ENCODE results near the gene PLCG1. TPM values are rescaled to one million over a fixed set of nuclear protein-coding genes. Genes with fewer than 3 reads are reported as not detected.
"Not testable (repeated sequence)": the region's sequence is repeated elsewhere in the genome, so short reads cannot be mapped to it uniquely, and the experiment has no call there.

The PLCG1 gene
- polyA plus RNA-seq, 1 experiment: 54.6 TPM

GRCh38 chr20:41126719-41127118 is 10.6 kb upstream of the PLCG1 start:
- Histone ChIP-seq H3K27me3 (ENCODE audit: control insufficient read depth, insufficient read depth, low read length) (no peaks in the 10 kb centered on the region), H3K4me3 (ENCODE audit: low read depth, low read length) (no peak overlapping the region), H3K27ac (ENCODE audit: low read depth, low read length) (no peak overlapping the region), H3K9me3 (ENCODE audit: control insufficient read depth, insufficient read depth, low read length) (no peaks in the 10 kb centered on the region)
- CTCF ChIA-PET: interaction anchor here (1.2 kb wide), 1 partner anchor 9 kb away, joined by 3 read pairs; no protein-coding TSS in a partner anchor
- TF ChIP-seq, protein P1, sequence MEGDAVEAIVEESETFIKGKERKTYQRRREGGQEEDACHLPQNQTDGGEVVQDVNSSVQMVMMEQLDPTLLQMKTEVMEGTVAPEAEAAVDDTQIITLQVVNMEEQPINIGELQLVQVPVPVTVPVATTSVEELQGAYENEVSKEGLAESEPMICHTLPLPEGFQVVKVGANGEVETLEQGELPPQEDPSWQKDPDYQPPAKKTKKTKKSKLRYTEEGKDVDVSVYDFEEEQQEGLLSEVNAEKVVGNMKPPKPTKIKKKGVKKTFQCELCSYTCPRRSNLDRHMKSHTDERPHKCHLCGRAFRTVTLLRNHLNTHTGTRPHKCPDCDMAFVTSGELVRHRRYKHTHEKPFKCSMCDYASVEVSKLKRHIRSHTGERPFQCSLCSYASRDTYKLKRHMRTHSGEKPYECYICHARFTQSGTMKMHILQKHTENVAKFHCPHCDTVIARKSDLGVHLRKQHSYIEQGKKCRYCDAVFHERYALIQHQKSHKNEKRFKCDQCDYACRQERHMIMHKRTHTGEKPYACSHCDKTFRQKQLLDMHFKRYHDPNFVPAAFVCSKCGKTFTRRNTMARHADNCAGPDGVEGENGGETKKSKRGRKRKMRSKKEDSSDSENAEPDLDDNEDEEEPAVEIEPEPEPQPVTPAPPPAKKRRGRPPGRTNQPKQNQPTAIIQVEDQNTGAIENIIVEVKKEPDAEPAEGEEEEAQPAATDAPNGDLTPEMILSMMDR (IDR thresholded peaks at IDR 0.05; ENCODE audit: low read depth, low read length): no peak
- no peak for DNase-seq (ENCODE audit: low read depth, low spot score)
- POLR2A ChIA-PET: no interaction called here

DNA sequence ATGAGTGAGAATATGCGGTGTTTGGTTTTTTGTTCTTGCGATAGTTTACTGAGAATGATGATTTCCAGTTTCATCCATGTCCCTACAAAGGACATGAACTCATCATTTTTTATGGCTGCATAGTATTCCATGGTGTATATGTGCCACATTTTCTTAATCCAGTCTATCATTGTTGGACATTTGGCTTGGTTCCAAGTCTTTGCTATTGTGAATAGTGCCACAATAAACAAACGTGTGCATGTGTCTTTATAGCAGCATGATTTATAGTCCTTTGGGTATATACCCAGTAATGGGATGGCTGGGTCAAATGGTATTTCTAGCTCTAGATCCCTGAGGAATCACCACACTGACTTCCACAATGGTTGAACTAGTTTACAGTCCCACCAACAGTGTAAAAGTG is 9.0 kb upstream of the PLCG1 start:
- POLR2A ChIA-PET; H3K27ac ChIP-seq (ENCODE audit: low read depth, low read length); H3K9me3 ChIP-seq (ENCODE audit: control insufficient read depth, insufficient read depth, low read length); DNase-seq (ENCODE audit: low read depth, low spot score); H3K27me3 ChIP-seq (ENCODE audit: control insufficient read depth, insufficient read depth, low read length); H3K4me3 ChIP-seq (ENCODE audit: low read depth, low read length): not testable (repeated sequence)
- CTCF ChIA-PET: interaction anchor here (1.0 kb wide), 1 partner anchor 8 kb away, joined by 3 read pairs; no protein-coding TSS in a partner anchor

DNA sequence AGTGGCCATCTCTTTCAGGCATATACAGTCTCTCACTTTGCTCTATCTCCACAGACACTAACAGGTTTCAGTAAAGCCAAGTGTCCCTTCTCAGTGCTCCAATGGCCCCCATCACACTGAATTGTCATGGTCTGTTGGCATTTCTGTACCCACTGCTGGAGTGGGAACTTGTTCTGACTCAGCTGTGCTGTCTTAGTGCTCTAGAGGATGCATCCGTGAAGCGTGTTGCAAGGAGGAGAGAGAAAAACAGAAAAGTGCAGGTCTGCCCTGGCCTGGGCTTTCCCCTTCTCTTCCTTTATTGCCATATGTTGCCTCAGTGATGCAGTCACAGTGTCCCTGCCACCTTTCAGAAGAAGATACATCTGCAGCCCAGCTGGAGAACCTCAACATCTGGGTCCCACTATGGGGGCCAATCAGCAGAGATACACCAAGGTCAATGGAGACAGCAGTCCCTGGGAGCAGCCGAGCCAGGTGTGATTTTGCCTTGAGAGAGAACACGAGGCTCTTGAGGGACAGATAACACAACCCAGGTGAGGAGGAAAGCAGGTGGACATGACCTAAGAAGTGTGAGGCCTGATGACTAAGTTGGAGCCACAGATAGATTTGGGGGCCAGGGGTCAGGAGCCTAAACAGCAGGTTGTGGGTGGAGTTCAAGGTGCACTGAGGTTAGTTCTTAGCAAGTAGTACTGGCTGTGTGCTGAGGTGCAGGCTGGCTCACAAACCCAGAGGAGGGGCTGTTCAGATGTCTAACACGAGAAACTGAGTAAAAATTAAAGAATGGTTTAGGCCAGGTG is 5.6 kb upstream of the PLCG1 start:
- no peak for DNase-seq (ENCODE audit: low read depth, low spot score)
- no peak overlapping the region for H3K4me3 ChIP-seq (ENCODE audit: low read depth, low read length)
- TF ChIP-seq, protein P1 (IDR thresholded peaks at IDR 0.05; ENCODE audit: low read depth, low read length): no peak
- CTCF ChIA-PET: interaction anchor here (0.8 to 1.0 kb wide), 2 partner anchors 141 to 279 kb away, joined by 3 read pairs; no protein-coding TSS in a partner anchor
- H3K27me3 ChIP-seq (ENCODE audit: control insufficient read depth, insufficient read depth, low read length): no peaks in the 10 kb centered on the region
- no peaks in the 10 kb centered on the region for H3K9me3 ChIP-seq (ENCODE audit: control insufficient read depth, insufficient read depth, low read length)
- no peak overlapping the region for H3K27ac ChIP-seq (ENCODE audit: low read depth, low read length)
- POLR2A ChIA-PET: interaction anchor here (0.7 kb wide), 1 partner anchor 140 kb away, joined by 9 read pairs; no protein-coding TSS in a partner anchor

GRCh38 chr20:41132388-41132775 is 5.0 kb upstream of the PLCG1 start:
- DNase-seq (ENCODE audit: low read depth, low spot score); H3K27me3 ChIP-seq (ENCODE audit: control insufficient read depth, insufficient read depth, low read length); H3K27ac ChIP-seq (ENCODE audit: low read depth, low read length); H3K4me3 ChIP-seq (ENCODE audit: low read depth, low read length); H3K9me3 ChIP-seq (ENCODE audit: control insufficient read depth, insufficient read depth, low read length): not testable (repeated sequence)
- ChIA-PET POLR2A (interaction anchor here (0.7 kb wide), 1 partner anchor 141 kb away, joined by 9 read pairs; no protein-coding TSS in a partner anchor), CTCF (interaction anchor here (0.8 kb wide), 1 partner anchor 142 kb away, joined by 3 read pairs; no protein-coding TSS in a partner anchor)

- CTCF ChIA-PET: interaction anchor here (1.4 to 2.0 kb wide), 3 partner anchors 39 to 206 kb away, joined by 5 to 8 read pairs (median 5); partner anchors contain the start of gene LPIN3
- Histone ChIP-seq H3K27me3 (ENCODE audit: control insufficient read depth, insufficient read depth, low read length) (no peaks in the 10 kb centered on the region), H3K27ac (ENCODE audit: low read depth, low read length) (no peak overlapping the region), H3K4me3 (ENCODE audit: low read depth, low read length) (no peak overlapping the region), H3K9me3 (ENCODE audit: control insufficient read depth, insufficient read depth, low read length) (no peaks in the 10 kb centered on the region; the same call in 1 of the 2 replicates)
- POLR2A ChIA-PET: no interaction called here
- no peak for DNase-seq (ENCODE audit: low read depth, low spot score)
- TF ChIP-seq, protein P1 (IDR thresholded peaks at IDR 0.05; ENCODE audit: low read depth, low read length): no peak
These were observed 3.5 kb upstream of the PLCG1 start for GRCh38 chr20:41133709-41134361.

Data from AG04450 (cell line).